ENCODE measurements around the gene TAAR1. TPM values are rescaled to one million over a fixed set of nuclear protein-coding genes. Genes with fewer than 3 reads are reported as not detected.

TAAR1 gene
- total RNA-seq, 1 experiment from 2014 or later = not detected

DNA sequence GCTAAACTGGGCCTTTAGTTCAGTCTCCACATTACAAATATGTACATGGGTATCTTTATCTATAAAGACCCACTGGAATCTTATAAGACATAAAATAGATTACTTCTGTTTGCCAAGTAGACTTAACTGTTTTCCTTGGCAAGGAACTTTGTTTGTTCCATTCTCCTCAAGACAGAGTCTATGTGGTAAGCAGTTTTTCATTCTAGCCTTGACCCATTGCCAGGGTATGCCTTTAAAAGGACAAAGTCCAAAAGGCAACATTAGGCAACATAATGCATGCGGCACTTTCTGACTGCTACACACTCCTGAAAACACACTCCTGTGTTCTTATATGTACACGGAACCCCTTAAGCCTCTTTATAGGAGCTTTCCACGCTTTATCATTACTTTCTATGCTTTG lies 34.5 kb upstream of the TAAR1 start:
- Histone ChIP-seq H3K27ac (no peak overlapping the region), H2AFZ (no peak overlapping the region), H4K20me1 (ENCODE audit: insufficient read depth) (no peaks in the 10 kb centered on the region), H3K27me3 (ENCODE audit: insufficient read depth, low read depth) (no peaks in the 10 kb centered on the region), H3K4me3 (no peak overlapping the region), H3K4me1 (replicated peaks; ENCODE audit: insufficient read depth) (no peaks in the 10 kb centered on the region), H3K9me3 (ENCODE audit: insufficient read depth, low read depth) (peaks cover 5% of the 10 kb centered on the region; the same call in 1 of the 2 replicates), H3F3A (ENCODE audit: insufficient read depth, low read depth) (no peaks in the 10 kb centered on the region), H3K79me2 (ENCODE audit: low read depth) (no peaks in the 10 kb centered on the region), H3K36me3 (ENCODE audit: low read depth) (no peaks in the 10 kb centered on the region), H3K9me2 (ENCODE audit: insufficient read depth) (no peaks in the 10 kb centered on the region), H3K4me2 (no peak overlapping the region)
- DNase-seq = no peak
- CTCF ChIA-PET = interaction anchor here (0.6 kb wide), 1 partner anchor 49 kb away, joined by 5 read pairs; no protein-coding TSS in a partner anchor
- intact Hi-C loops (cut with micrococcal nuclease; ENCODE audit: unreplicated experiment) = no loop called here
- POLR2A ChIA-PET (ENCODE audit: unreplicated experiment) = interaction anchor here (0.6 kb wide), 1 partner anchor 56 kb away, joined by 10 read pairs; no protein-coding TSS in a partner anchor
- TF ChIP-seq, protein P1, sequence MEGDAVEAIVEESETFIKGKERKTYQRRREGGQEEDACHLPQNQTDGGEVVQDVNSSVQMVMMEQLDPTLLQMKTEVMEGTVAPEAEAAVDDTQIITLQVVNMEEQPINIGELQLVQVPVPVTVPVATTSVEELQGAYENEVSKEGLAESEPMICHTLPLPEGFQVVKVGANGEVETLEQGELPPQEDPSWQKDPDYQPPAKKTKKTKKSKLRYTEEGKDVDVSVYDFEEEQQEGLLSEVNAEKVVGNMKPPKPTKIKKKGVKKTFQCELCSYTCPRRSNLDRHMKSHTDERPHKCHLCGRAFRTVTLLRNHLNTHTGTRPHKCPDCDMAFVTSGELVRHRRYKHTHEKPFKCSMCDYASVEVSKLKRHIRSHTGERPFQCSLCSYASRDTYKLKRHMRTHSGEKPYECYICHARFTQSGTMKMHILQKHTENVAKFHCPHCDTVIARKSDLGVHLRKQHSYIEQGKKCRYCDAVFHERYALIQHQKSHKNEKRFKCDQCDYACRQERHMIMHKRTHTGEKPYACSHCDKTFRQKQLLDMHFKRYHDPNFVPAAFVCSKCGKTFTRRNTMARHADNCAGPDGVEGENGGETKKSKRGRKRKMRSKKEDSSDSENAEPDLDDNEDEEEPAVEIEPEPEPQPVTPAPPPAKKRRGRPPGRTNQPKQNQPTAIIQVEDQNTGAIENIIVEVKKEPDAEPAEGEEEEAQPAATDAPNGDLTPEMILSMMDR (conservative IDR thresholded peaks at IDR 0.05) = no peak
- TF ChIP-seq EZH2 (IDR thresholded peaks at IDR 0.05; ENCODE audit: low read depth) = no peak
- no TSS peak for BruUV-seq (replicated peaks)

DNA sequence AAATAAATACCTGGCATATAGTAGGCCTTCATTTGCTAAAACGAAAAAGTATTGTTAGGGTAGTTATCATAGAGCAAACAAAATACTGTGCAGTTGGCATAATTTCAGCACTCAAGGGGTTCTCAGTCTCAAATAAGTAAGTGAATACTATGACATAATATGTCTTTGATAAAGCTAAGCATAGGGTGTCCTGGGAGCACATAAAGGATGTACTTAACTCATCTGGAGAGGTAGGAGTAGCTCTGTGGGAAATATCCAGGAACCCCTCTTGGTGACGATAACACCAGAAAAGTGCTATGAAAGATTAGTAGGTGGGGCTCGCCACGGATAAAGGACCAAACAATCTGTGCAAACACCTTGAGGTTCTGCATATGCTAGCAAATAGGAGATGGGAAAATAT lies 31.7 kb upstream of the TAAR1 start:
- Histone ChIP-seq H3F3A (ENCODE audit: insufficient read depth, low read depth) (no peaks in the 10 kb centered on the region), H3K4me1 (replicated peaks; ENCODE audit: insufficient read depth) (no peaks in the 10 kb centered on the region), H3K36me3 (ENCODE audit: low read depth) (no peaks in the 10 kb centered on the region), H3K9me3 (ENCODE audit: insufficient read depth, low read depth) (no peaks in the 10 kb centered on the region; the same call in 1 of the 2 replicates), H2AFZ (0 out of 2 replicates have a peak overlapping the region, but pooled peaks have one; percentile 5), H3K4me2 (no peak overlapping the region), H3K27ac (no peak overlapping the region), H3K27me3 (ENCODE audit: insufficient read depth, low read depth) (no peaks in the 10 kb centered on the region), H3K79me2 (ENCODE audit: low read depth) (no peaks in the 10 kb centered on the region), H3K4me3 (no peak overlapping the region), H4K20me1 (ENCODE audit: insufficient read depth) (no peaks in the 10 kb centered on the region), H3K9me2 (ENCODE audit: insufficient read depth) (no peaks in the 10 kb centered on the region)
- TF ChIP-seq, protein P1 (conservative IDR thresholded peaks at IDR 0.05) = no peak
- no peak for TF ChIP-seq EZH2 (IDR thresholded peaks at IDR 0.05; ENCODE audit: low read depth)
- intact Hi-C loops (cut with micrococcal nuclease; ENCODE audit: unreplicated experiment) = no loop called here
- DNase-seq = no peak
- CTCF ChIA-PET = interaction anchor here (0.6 kb wide), 1 partner anchor 20 kb away, joined by 8 read pairs; no protein-coding TSS in a partner anchor
- POLR2A ChIA-PET (ENCODE audit: unreplicated experiment) = no interaction called here
- no TSS peak for BruUV-seq (replicated peaks)

DNA sequence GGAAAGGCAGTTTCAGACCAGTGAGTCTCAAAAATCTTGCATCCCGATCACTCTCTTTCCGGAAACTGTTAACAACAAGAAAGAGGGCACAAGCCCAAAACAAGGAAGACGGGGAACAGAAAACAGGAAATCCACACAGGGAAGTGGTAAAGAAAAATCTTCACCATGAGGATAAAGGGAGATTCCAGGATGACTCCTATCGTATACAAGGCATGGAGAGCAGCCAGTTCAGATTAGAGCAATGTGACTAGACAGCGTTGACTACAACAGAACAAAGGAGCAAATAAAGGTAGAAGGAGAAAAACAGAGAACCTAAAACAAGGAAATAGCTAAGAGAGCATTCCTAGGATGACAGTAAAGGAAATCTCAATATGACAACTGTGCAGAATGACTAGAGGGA lies 28.3 kb upstream of the TAAR1 start:
- no peak overlapping the region for H3K4me2 ChIP-seq
- H3F3A ChIP-seq (ENCODE audit: insufficient read depth, low read depth) = no peaks in the 10 kb centered on the region
- H3K9me2 ChIP-seq (ENCODE audit: insufficient read depth) = 0 out of 2 replicates have a peak, but pooled peaks cover 3% of the 10 kb centered on the region
- ChIA-PET POLR2A (ENCODE audit: unreplicated experiment) (interaction anchor here (0.6 kb wide), 1 partner anchor 14 kb away, joined by 3 read pairs; no protein-coding TSS in a partner anchor), CTCF (interaction anchor here (1.0 kb wide), 1 partner anchor 18 kb away, joined by 14 read pairs; no protein-coding TSS in a partner anchor)
- H3K4me3 ChIP-seq = no peak overlapping the region
- peak in 1 of 2 experiments; percentile 14 for DNase-seq
- H3K36me3 ChIP-seq (ENCODE audit: low read depth) = no peaks in the 10 kb centered on the region
- H3K79me2 ChIP-seq (ENCODE audit: low read depth) = no peaks in the 10 kb centered on the region
- no peak overlapping the region for H3K27ac ChIP-seq
- TF ChIP-seq, protein P1 (conservative IDR thresholded peaks at IDR 0.05) = no peak
- TF ChIP-seq EZH2 (IDR thresholded peaks at IDR 0.05; ENCODE audit: low read depth) = no peak
- BruUV-seq (replicated peaks) = no TSS peak
- H3K27me3 ChIP-seq (ENCODE audit: insufficient read depth, low read depth) = no peaks in the 10 kb centered on the region
- no peaks in the 10 kb centered on the region for H3K9me3 ChIP-seq (ENCODE audit: insufficient read depth, low read depth)
- H4K20me1 ChIP-seq (ENCODE audit: insufficient read depth) = no peaks in the 10 kb centered on the region
- intact Hi-C loops (cut with micrococcal nuclease; ENCODE audit: unreplicated experiment) = no loop called here
- no peaks in the 10 kb centered on the region for H3K4me1 ChIP-seq (replicated peaks; ENCODE audit: insufficient read depth)
- peak overlapping the region; percentile 30 for H2AFZ ChIP-seq

All from PC-9 (cell line).